ENCODE data around the gene RELT. TPM values are rescaled to one million over a fixed set of nuclear protein-coding genes. Genes with fewer than 3 reads are reported as not detected.

The RELT gene
- total and polyA plus RNA-seq, 9 of the 15 experiments (the other 6 are each of a cell fraction or from before 2014, with no cell fraction given), result 1.1 to 20.2 (median 7.4) TPM

GRCh38 chr11:73383249-73384124 lies 7.3 kb downstream of the RELT start (continued):
- TF ChIP-seq, protein P1, sequence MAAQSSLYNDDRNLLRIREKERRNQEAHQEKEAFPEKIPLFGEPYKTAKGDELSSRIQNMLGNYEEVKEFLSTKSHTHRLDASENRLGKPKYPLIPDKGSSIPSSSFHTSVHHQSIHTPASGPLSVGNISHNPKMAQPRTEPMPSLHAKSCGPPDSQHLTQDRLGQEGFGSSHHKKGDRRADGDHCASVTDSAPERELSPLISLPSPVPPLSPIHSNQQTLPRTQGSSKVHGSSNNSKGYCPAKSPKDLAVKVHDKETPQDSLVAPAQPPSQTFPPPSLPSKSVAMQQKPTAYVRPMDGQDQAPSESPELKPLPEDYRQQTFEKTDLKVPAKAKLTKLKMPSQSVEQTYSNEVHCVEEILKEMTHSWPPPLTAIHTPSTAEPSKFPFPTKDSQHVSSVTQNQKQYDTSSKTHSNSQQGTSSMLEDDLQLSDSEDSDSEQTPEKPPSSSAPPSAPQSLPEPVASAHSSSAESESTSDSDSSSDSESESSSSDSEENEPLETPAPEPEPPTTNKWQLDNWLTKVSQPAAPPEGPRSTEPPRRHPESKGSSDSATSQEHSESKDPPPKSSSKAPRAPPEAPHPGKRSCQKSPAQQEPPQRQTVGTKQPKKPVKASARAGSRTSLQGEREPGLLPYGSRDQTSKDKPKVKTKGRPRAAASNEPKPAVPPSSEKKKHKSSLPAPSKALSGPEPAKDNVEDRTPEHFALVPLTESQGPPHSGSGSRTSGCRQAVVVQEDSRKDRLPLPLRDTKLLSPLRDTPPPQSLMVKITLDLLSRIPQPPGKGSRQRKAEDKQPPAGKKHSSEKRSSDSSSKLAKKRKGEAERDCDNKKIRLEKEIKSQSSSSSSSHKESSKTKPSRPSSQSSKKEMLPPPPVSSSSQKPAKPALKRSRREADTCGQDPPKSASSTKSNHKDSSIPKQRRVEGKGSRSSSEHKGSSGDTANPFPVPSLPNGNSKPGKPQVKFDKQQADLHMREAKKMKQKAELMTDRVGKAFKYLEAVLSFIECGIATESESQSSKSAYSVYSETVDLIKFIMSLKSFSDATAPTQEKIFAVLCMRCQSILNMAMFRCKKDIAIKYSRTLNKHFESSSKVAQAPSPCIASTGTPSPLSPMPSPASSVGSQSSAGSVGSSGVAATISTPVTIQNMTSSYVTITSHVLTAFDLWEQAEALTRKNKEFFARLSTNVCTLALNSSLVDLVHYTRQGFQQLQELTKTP (IDR thresholded peaks at IDR 0.05; ENCODE audit: low read depth in 1 of 2, partially characterized antibody in 2 of 2), result no peak
- TF ChIP-seq, protein P2, sequence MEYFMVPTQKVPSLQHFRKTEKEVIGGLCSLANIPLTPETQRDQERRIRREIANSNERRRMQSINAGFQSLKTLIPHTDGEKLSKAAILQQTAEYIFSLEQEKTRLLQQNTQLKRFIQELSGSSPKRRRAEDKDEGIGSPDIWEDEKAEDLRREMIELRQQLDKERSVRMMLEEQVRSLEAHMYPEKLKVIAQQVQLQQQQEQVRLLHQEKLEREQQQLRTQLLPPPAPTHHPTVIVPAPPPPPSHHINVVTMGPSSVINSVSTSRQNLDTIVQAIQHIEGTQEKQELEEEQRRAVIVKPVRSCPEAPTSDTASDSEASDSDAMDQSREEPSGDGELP (CRISPR knock-in tag; IDR thresholded peaks at IDR 0.05; ENCODE audit: borderline replicate concordance), result peak; percentile 68
- TF ChIP-seq, protein P3, sequence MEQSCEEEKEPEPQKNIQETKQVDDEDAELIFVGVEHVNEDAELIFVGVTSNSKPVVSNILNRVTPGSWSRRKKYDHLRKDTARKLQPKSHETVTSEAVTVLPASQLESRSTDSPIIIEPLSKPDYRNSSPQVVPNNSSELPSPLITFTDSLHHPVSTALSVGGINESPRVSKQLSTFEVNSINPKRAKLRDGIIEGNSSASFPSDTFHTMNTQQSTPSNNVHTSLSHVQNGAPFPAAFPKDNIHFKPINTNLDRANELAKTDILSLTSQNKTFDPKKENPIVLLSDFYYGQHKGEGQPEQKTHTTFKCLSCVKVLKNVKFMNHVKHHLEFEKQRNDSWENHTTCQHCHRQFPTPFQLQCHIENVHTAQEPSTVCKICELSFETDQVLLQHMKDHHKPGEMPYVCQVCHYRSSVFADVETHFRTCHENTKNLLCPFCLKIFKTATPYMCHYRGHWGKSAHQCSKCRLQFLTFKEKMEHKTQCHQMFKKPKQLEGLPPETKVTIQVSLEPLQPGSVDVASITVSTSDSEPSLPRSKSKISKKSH (CRISPR knock-in tag; IDR thresholded peaks at IDR 0.05), result no peak
- no peak for TF ChIP-seq EP300 (IDR thresholded peaks at IDR 0.05; ENCODE audit: low read length)

All from K562 (cell line).